Glomerular endothelial cell (primary cell): ENCODE results near the gene KIFC3. TPM values are rescaled to one million over a fixed set of nuclear protein-coding genes. Genes with fewer than 3 reads are reported as not detected.
"Not testable (repeated sequence)": the region's sequence is repeated elsewhere in the genome, so short reads cannot be mapped to it uniquely, and the experiment has no call there.

Experiments
- DNase-seq: peaks from one replicate; pipeline ENCODE4 v3.0.0-alpha.2; 2011; ENCODE audit warnings: low read depth, low spot score; ENCODE audit errors: extremely low read depth
- total RNA-seq: library from RNA; depleted of rRNA; stranded (reverse); fragments of >200 nt; gene quantifications from 2 replicates; pipeline ENCODE4 v1.2.3, GENCODE V29; 2015

Gene KIFC3
- total RNA-seq, 1 donor from 2014 or later, result 76.7 TPM

DNA sequence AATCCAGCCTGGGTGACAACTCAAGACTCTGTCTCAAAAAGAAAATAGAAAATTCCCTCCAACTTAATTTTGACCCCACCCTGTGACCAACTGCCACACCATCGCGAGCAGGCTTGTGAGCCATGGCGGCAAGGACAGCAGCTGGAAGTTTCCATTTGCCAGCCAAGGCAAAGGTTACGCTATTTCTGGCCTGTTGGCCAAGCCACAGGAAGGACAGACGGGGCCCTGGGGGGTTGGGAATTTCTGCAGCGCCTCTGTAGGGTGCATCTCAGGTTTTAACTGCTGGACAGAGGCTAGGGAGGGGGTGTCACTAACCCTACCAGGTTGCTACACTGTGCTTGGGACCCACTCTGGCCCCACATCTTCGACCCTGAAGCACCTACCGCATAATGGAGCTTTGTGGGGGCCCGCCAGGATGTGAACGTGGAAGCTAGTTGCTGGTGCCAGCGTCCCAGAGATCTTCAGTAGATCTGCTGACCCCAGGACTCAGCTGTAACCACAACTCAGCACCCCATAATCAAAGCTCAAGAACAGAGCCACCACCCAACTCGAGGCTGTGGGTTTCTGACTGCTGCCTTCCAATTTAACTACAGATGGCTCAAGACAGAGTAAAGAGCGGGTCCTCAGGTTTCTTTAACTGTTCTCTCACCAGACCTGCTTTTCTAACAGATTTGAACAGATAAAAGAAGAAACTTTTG, 10.9 kb downstream of the KIFC3 start:
- no peak for DNase-seq

DNA sequence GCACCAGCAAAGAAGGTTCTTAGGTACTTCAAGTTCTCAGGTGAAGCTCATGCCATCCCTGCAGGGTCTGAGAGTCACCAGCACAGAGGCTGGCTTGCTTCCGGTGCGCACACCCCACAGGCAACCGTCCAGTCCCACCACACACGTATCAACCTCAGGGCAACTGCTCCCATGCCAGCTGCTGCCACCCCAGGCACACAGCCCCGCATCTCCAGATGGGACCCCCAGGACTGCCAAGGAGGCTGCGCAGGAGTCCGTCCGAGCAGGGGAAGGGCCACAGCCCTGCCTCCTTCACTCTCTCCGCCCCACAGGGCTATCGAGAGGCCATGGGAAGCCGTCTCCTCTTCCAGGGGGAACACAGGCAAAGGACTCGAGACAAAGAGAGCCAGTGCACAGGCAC, 13.3 kb downstream of the KIFC3 start:
- no peak for DNase-seq

DNA sequence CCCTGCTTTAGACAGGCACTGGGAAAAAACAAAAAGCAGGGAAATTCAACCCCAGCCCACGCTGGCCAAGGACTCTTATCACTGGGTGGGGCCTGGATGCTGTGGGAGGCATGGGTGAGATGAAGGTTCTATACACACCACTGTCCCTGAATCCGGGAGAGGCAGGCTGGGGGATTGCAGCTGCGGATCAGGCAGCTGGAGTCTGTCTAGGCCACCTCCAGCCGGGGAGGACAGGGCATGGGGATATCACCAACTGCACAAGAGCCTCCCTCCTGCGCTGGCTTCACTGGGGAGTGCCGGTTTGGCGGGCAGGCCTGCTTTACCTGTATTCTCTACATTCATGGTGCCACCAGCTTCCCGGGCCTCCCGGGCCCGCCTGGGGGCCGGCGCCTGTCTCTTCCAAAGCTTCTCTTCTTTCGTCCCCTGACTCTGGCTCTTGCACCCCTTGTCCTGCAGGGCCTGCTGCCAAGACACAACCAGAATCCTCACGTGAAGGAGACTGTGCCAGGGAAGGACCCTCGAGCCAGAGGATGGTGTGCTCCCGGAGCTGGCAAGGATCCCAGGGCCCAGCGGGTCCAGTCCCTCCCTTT, 13.9 kb downstream of the KIFC3 start:
- DNase-seq, result no peak

DNA sequence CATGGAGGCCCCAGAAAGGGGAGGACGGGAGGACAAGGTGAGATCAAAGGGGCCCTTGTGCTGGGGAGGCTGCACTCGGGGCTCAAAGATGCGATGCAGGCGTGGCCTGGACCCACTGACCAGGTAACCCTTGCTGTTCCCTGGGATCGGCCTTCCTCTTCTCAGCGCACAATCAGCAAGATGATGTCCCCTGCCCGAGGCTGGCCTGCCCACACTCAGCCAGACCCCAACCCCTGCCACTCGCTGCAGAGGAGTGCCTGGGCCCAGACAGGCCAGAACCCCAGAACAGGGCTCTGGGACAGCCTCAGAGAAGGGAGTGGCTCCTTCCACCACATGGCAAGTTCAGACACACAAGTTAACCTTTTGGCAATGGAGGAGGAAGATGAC, 14.8 kb downstream of the KIFC3 start:
- no peak for DNase-seq

DNA sequence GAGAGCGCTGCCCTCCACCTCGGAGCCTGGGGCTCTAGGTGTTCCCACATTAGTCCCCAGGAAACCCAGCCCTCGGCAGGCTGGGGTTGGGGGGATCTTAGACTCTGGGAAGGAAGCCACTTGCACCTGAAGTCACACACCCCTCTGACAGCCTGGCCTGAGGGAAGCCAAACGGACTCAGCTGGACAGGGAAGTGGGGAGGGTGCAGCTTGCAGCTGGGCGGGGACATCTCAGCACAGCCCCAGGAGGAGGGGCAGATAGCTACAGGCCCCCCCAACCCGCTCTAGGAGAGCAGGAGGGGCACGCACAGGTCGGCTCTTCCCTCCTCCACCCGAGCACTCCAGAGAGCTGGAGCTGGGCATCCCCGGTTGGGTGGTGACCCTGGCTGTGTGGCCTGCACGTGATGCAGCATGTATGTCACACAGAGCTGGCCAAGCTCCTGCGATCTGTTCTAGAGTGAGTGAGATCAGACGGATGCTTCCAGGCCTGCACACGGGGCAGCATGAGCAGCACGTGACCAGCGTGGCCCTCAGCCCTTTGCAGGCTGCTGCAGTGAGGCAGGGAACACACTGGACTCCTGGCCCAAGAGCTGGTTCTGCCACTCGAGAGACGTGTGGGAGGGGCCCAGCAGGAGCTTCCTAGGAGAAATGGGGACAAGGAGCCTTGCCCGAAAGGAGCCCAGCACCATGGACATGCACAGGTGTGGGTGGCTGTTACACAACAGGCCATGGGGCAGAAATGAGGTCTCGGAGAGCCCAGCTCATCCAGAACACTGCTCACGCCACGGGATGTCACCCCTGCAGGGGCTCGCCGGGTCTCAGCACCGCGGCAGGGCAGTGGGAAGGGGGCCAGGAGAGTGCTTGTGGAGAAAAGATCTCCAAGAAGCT, 15.4 kb downstream of the KIFC3 start:
- DNase-seq, result no peak

DNA sequence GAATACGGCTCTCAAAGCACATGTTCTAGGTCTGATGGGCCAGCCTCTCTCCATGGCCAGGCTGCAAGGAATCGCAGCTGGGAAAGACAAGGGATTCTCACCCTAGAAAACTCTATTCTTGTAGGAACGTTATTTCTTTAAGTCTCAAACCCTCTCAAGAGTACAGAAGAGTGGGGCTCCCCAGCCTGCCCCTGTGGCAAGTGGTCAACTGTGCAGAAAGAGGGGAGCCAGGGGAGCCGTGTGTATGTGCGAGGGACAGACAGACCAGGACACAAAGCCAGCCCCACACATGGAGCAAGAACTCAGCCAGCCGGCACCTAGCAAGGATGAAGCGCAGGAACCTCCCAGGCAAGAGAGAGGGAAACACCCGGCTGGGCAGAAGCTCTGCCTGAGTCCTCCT, 16.4 kb downstream of the KIFC3 start:
- no peak for DNase-seq

DNA sequence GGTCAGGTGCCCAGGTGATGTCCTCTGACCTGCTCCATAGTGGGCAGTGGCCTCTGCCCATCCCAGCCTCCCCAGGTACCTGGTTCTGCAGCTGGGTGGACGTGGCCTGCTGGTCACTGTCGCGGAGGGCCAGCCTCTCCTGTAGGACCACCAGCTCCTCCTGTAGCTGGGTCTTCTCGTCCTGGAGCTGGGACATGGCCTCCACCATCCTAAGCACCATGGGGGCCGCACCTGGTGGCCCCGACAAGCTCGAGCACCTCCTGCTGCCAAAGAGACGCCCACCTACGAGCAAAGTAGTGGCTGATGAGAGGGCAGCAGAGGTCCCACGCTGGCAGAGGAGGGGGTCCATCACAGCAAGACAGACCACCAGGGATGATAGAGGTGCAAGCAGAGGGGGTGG, 16.9 kb downstream of the KIFC3 start:
- DNase-seq, result no peak

DNA sequence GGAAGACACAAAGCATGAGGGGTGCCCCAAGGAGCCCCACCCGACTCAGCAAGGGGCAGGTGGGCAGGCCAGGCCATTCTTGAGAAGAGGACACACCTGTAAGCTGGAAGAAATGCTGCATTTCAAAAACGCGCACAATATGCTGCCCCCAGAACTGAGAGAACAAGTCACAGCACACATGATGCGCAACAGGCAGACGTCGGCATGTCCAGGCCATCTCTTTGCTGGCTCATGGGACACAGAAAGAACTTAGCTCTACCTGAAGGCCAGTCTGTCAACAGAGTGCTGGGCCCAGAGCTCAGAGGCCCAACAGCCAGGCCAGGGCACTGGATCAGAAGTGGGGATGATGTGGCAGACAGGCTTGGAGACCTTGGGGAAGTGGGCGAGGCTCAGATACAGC, 18.0 kb downstream of the KIFC3 start:
- no peak for DNase-seq

DNA sequence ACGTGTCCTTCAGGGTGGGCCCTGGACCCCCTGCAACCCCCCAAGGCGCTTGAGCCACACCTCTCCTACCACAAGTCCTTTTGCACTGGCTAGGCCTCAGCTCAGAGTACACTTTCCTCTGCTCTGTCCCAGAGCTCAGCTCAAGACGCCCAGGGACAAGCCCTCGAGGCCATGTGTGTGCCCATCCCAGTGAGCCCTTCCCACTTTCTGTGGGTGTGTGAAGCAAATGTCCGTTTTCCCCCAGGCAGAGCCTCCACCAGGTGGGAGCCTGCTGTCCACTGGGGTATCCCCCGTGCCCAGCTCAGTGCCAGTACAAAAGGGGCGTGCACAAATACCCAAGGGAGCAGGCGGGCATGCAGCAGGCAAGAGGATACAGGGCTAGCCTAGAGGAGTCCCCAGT, 18.4 kb downstream of the KIFC3 start:
- no peak for DNase-seq

DNA sequence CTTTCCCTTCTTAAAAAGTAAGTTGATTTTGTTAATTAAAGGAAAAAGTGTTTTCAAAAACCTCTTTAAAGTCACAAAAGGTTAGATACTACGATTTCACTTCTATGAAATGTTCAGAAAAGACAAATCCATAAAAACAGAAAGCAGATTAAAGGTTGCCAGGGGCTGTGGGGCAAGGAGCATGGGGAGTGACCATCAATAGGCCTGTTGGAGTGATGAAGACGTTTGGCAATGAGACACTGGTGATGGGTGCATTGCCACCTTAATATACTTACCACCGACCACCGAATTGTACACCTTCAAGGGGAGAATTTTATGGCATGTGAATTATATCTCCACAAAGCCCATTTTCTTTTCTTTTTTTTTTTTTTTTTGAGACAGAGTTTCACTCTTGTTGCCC, 19.2 kb downstream of the KIFC3 start:
- DNase-seq, result no peak

DNA sequence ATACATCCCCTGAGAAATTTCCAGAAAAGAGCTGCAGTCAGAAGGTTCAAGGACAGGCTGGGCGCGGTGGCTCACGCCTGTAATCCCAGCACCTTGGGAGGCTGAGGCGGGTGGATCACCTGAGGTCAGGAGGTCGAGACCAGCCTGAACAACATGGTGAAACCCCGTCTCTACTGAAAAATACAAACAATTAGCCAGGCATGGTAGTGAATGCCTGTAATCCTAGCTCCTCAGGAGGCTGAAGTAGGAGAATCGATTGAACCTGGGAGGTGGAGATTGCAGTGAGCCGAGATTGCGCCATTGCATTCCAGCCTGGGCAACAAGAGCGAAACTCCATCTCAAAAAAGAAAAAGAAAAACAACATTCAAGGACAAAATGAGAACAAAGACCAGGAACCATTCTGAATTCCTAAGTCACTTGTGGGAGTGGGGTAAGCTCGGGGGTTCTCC, 19.7 kb downstream of the KIFC3 start:
- DNase-seq, result not testable (repeated sequence)

DNA sequence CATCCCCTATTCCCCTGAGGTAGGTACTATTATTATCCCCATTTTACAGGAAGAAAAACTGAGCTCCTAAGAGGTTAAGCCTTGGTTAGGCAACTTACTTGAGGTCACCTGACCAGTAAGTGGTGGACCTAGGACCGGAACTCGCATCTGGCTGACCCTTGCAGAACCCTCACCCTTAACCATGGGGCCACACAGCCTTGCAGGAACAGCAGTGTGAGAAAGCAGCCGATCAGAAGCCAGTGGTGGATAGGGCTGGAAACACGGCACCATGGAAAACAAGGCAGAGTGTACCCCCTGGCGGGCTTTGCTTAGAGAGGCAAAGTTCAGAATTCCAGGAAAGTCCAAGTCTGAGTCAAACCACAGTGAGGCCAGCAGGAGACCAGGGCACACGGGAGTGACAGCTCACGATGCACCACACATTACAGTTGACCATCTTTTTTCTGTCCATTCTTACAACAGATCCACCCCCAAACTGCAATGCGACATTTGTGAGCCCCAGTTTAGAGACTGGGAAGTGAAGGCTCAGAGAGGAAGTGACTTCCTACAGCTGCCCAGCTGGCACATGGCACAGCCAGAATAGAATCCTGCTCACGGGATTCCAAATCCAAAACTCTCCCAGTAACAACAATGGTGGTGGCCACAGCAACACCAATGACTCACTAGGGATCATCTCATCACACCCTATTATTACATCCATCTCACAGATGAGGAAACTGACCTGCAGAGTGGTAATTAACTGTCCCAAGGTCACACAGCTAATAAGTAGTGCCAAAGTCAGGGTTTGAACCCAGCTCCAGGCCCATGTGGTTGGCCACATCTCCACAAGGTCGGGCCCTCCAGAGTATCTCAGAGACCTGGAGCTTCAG, 20.3 kb downstream of the KIFC3 start:
- DNase-seq, result no peak

DNA sequence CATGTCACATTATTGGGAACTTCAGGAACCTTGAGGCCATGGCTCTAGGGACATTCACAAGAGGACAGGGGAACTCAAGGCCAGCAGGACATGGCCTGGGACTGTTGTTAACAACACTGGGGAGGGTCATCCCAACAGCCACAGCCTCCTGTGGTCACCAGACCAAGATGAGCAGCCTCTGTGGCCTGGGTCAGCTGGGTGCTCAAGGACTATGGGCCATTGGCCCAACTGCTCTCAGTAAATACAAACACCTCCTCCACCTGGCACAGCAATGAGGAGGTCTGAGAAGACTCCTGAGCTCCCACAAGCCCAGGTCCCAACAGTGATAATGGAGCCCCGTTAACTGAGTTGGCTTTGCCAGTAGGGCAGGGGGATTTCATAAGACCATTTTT, 20.9 kb downstream of the KIFC3 start:
- DNase-seq, result no peak

DNA sequence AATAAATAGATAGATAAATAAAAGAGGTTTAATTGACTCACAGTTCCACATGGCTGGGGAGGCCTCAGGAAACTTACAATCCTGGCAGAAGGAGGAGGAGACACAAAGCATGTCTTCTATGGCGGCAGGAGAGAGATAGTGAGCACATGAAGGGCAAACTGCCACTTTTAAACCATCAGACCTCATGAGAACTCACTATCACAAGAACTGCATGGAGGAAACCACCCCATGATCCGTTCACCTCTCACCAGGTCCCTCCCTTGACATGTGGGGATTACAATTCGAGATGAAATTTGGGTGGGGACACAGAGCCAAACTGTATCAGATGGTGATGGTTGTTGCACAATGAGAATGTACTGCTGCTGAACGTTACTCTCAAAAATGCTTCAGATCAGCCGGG, 22.5 kb downstream of the KIFC3 start:
- DNase-seq, result not testable (repeated sequence)

DNA sequence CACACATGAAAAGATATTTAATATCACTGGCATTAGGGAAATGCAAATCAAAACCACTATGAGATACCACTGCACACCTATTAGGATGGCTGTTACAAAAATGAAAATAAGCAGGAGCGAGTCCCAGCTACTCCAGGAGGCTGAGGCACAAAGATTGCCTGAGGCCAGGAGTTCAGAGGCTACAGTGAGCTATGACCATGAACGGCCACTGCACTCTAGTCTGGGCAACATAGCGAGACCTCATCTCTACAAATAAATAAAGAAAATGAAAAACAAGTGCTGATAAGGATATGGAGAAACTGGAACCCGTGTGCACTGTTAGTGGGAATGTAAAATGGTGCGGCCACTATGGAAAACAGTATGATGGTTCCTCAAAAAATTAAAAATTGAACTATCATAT, 23.6 kb downstream of the KIFC3 start:
- DNase-seq, result no peak

DNA sequence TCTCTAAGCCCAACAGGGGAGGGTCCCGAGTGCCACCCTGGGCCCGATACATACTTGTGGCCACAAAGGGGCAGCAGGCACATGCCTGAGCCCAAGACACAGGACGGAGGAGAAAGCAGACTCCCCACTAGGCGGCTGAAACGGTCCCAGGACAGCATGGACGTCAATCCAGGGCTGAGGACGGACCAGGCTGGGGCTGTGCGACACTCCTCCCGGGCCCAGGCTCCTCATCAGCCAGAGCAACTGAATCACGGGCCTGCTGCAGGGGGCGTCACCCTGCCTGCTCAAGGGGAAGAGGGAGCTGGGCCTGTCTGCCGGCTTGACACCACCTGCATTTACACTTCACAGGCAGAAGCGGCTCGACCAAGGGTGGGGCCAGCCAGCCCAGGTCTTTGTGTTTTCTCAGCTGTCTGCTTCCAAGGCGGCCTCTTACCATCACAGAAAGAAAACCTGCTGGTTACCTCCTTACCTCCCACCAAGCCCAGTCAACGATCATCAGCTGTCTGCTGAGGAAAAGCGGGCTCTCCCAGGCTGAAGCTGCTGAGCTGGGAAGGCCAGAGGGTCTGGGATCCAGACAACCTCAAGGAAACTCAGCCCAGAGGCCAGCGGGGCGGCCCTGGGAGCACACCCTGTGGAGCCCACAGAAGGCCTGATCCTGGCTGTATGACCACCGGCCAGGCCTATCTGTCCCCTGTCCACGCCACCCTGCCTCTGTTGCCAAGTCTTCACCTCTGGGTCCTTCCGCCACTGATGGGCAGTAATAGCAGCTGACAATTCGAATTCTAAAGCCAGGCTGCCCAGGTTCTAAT, 26.4 kb downstream of the KIFC3 start:
- DNase-seq, result no peak

DNA sequence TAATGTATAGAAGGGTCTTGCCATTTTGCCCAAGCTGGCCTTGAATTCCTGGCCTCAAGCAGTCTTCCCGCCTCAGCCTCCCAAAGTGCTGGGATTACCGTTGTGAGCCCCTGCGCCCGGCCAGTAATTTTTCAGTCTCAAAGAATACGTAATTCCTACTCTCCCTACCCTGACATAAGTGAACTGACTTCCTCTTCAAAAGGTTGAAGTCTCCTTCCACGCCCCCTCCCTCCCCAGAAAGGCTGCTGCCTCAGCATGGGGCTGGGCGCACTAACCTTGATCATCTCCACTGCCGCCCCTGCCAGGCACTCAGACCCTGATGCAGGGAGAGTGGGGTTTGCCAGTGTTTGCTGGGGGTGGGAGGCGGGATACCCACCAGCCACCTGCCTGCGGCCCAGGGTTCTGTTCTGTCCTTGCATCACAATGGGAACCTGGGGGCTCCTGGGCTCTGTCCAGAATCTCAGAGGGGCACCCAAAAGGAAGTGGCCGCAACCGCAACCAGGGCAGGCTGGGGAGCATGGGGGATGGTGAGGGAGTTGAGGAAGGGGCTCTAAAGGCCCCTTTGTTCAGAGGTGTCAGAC, 27.5 kb downstream of the KIFC3 start:
- DNase-seq, result no peak

DNA sequence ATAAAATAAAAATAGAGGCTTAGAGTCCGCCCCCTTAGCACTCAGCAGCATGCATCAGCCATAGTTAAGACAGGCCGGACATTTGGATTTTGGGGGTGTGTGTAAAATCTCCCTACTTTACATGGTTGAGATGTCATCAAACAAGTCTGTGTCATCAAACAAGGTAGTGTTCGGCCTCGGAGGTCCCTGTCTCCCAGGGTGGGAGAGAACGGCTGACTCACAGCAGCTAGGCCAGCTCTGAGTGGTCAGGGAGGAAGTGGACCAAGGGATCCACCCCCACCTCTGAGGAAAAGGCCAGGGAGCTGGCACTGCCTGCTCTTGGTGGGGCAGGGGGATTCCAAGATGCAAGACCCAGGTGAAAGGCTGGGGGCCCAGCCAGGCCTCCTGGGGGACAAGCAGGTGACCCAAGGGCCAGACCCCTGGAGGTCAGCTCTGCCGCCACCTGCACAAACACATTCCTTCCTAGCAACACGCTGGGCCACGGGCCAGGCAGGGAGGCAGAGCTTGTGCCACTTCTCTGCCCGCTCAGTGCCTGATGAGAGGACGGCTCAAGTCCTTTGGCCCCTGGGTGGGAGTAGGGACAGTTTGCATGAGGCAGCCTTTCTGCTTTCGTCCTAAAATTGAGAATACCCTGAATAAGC, 28.5 kb downstream of the KIFC3 start:
- no peak for DNase-seq

DNA sequence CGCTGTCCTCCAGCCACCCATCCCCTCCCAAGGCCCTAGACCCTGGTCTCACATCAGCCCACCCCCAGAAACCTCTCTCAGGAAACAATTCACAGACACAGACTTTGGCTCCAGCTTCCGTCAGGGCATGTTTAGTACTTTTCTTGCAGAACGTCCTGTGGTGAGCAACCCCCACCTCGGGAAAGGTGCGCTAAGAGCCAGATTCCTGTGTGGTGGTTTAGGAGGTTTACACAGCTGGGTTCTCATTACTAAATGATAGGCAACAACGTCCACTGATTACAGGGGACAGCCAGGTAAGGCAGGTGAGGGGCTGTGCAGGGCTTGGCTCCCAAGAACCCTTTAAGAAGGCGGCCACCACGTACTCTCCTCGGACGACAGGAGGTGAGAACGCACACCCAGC, 29.3 kb downstream of the KIFC3 start:
- no peak for DNase-seq
